HG03039 (cell line): ENCODE measurements around the gene KRT84.
"Not testable (repeated sequence)": the region's sequence is repeated elsewhere in the genome, so short reads cannot be mapped to it uniquely, and the experiment has no call there.

Experiments
- ATAC-seq: cut with Tn5 transposase; IDR thresholded peaks from one replicate; pipeline ENCODE4 v1.9.1; 2021; ENCODE audit warnings: mild to moderate bottlenecking, moderate library complexity; ENCODE audit not compliant: unreplicated experiment

Gene KRT84

GRCh38 chr12:52411815-52412214 lies 26.4 kb upstream of the KRT84 start:
- ATAC-seq = no peak

GRCh38 chr12:52410589-52411248 lies 25.3 kb upstream of the KRT84 start:
- not testable (repeated sequence) for ATAC-seq

DNA sequence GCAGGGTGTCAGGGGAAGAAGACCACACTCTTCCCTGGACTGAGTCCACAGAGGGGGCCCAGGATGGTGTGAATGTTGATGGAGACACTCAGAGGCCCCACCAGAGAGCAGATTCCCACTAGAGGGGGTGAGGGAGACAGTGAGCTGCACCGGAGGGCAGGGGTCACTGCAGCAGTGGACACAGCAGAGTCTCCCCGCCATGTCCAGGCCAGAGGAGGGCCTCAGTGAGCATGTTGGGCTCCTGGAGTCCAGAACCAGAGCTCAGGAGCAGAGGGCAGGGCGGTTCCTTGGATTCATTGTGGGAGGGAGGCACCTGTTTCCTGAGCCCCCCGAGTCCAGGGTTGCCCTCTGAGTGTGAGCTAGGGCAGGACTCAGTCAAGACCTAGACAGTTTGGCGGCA lies 22.5 kb upstream of the KRT84 start:
- no peak for ATAC-seq

DNA sequence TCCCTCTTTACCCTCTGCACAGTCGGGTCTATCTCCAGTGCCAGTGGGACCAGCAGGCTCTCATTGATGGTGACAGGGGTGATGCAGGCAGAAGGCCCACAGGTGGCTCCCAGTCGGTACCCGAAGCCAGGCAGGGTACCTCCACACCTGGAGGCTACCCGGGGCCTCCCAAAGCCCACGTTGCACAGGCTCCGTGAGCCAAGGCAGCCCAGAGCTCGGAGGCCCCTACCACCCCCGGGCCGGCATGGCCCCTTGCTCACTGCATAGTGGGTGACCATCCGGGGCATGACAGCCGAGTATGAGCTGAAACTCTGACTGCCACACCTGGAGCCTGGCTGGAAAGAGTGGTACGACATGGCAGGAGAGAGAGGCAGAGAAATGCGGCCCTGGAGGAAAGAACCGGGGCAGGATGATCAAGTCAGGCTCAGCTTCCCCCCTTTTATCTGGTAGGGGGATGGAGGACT lies 20.5 kb upstream of the KRT84 start, which contains the start of gene KRT82:
KRT82 (minus strand) TSS at position 414 of the 464 bp plus-strand sequence; CDS start at position 356, 58 bp downstream.
- no peak for ATAC-seq

GRCh38 chr12:52404951-52405350 lies 19.5 kb upstream of the KRT84 start:
- no peak for ATAC-seq

DNA sequence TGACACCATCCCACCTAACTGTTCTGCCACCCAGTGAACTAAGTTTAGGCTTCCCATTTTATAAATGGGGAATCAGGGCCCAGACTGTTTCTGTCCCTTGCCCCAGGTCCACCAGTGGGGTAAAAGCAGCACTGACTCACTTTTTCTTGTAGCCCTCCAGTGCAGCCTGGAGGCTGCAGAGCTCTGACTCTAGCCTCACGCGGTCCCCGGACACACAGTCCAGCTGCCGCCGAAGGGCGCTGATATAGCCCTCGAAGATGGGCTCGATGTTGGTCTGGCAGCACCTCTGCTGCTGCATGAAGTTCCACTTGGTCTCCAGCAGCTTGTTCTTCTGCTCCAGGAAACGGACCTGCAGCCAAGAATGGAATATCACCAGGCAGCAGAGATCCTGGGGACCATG lies 18.1 kb upstream of the KRT84 start:
- ATAC-seq = no peak

GRCh38 chr12:52402873-52403540 lies 17.6 kb upstream of the KRT84 start:
- no peak for ATAC-seq

DNA sequence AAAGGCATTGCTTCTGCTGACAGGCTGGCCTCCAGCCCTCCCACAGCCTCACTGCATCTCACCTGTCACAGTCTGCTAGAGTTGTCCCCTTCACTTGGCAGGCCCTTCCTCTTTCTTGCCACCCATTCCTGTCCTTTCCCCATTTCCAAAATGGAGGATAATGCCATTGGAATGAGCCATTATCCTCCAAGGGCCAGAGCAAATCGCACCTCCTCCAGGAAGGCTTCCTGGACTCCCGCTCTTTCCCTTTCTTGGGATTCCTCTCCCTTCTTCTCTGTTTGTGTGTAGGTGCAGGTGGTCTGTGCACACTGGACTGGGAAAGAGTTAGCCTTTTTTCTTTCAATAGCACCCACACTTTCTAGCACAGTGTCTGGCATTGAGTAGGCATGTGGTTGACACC lies 16.9 kb upstream of the KRT84 start:
- no peak for ATAC-seq

DNA sequence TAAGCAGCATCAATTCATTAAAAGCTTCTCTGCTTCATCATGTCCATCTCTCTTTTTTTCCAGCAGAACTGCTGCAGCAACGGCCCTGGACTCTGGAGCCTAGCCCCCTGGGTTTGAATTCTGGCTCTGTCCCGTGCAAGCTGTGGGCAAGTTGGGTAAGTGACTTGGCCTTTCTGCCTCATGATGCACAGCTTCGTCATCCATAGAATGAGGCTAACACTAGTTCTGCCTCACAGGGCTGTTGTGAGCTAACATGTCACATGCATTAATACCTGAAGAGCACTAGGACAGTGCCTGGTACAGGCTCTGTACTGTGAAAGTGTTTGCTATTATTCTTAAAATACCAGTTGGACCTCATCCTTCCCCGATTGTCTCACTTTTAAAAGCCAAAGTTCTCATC lies 16.5 kb upstream of the KRT84 start:
- no peak for ATAC-seq

DNA sequence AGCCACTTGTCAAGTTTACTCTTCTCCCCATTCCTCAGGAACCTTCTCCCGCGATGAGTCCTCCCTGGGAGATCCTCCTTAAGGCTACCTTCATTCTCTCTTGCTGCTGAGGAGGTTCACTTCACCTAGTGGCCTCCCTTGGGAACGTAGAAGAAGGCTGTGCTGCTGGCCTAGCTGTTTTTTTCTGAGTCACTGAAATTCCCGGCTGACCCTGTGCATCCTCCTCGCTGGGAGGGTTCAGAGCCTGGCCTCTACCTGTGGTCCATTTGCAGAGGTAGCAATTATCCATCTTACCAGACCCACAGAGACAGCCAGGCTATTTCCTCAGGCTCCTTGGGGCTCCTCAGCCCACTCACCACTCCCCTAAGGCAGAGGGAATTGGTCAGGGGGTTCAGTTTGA lies 16.1 kb upstream of the KRT84 start:
- ATAC-seq = no peak

DNA sequence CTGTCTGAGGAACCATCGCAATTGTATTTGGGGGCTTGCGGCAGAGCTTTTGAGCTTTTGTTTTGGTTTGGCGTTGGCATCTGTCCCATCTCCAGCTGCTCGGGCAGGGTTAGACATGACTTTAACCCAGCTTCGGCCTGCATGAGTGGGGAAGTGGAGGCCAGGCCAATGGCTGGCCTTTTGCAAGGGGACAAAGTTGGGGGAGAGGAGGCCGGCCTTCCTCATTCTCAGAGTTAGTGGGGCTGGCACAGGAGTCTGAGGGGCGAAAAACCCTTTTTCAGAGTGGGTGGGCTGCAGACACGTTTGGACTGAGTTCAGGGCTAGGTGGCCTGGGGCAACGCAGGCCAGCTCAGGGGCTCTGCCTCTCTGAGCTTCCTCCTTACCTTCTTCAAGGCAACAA lies 15.5 kb upstream of the KRT84 start:
- ATAC-seq = no peak

GRCh38 chr12:52399756-52400155 lies 14.3 kb upstream of the KRT84 start:
- no peak for ATAC-seq

DNA sequence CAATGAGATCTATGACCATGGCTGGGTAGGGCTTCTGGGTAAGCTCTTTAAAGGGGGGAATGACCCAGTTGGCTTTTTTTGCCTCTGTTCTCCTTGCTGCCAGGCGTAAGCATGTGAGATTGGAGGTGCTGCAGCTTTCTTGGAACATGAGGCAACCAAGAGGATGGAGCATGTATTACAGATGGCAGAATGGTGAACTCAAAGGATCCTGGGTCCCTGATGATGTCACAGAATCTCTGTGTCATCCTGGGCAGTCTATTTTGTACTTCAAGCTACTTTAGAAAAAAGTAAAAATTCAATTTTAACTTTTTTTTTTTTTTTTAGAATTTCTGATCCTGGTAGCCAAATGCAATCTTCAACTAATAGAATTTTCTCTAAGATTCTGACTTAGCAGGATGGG lies 12.7 kb upstream of the KRT84 start:
- ATAC-seq = no peak

GRCh38 chr12:52396656-52397055 lies 11.2 kb upstream of the KRT84 start:
- ATAC-seq = no peak

DNA sequence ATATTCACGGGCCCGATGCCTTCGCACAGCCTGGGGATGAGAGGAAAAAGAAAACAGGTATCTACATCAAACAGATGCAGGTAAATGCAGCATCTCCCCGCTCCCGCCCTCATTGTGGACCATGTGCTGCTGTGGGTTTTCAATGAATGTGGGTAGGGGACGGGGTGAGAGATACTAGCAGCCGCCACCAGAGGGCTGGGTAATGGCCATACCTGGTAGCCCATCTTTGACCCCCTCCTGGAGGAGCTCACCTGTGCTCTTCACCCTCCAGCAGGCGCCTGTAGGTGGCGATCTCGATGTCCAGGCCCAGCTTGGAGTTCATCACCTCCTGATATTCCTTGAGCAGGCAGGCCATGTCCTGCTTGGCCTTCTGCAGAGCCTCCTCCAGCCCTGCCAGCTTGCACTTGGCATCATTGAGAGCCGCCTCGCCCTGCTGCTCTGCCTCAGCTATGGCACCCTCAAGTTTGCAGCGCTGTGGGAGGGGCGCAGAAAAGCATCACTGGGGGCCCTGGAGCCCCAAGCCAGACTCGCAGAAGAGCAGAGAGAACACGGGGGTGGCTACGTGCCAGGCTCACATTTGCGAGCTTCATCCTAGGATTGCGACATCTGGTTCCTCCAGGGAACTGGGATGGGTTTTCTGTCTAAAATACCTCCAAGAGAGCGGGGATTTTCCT lies 10.4 kb upstream of the KRT84 start:
- no peak for ATAC-seq

- no peak for ATAC-seq
These were observed 9.5 kb upstream of the KRT84 start for GRCh38 chr12:52394836-52395405.

GRCh38 chr12:52392465-52393007 lies 7.1 kb upstream of the KRT84 start:
- ATAC-seq = no peak

DNA sequence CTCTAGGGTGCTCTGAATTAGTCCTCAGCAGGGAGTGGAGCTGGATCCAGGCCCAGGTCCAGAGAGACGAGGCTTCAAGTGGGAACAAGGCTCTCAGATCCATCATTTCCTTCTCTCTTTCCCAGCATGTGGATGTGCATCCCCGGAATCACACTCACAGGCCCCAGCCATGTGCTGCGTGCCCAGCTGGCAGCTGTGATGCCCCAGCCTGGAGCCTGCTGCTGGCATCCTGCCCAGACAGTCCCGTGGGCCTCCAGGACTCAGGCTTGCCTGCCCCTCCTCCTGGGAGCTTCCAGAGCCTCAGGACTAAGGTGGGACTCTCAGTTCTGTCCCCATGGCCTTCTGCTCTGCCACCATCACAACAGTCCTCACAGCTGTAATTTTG lies 6.2 kb upstream of the KRT84 start:
- ATAC-seq = no peak

- ATAC-seq = no peak
These were observed 5.5 kb upstream of the KRT84 start for GRCh38 chr12:52390739-52391617.
